H9 (cell line): ENCODE measurements around the gene DPF3. TPM values are rescaled to one million over a fixed set of nuclear protein-coding genes. Genes with fewer than 3 reads are reported as not detected.

ENCODE experiments used
- DNase-seq: peaks from one replicate; pipeline ENCODE4 v3.0.0-alpha.2; 2017
- H2AFZ ChIP-seq: one replicate; pipeline ENCODE4 v1.6.1; 2013; ENCODE audit warnings: mild to moderate bottlenecking, low read length, control low read depth, moderate library complexity
- H2AK5ac ChIP-seq: 2 replicates; pipeline ENCODE4 v1.6.1; 2013; ENCODE audit warnings: low read length, control low read depth, mixed read lengths; ENCODE audit not compliant: insufficient read length
- H2BK120ac ChIP-seq: one replicate; pipeline ENCODE4 v1.6.1; 2013; ENCODE audit warnings: low read depth, mild to moderate bottlenecking, low read length, control low read depth, inconsistent platforms; ENCODE audit not compliant: poor library complexity, severe bottlenecking
- H2BK12ac ChIP-seq: 2 replicates; pipeline ENCODE4 v1.6.1; 2013; ENCODE audit warnings: low read length, control low read depth, mixed read lengths, low read depth; ENCODE audit not compliant: insufficient read length
- H2BK15ac ChIP-seq: 2 replicates; pipeline ENCODE4 v1.6.1; 2013; ENCODE audit warnings: low read depth, low read length, control low read depth
- H2BK20ac ChIP-seq: one replicate; pipeline ENCODE4 v1.6.1; 2013; ENCODE audit warnings: low read depth, mild to moderate bottlenecking, low read length, control low read depth, inconsistent platforms; ENCODE audit not compliant: poor library complexity, severe bottlenecking
- H2BK5ac ChIP-seq: 2 replicates; pipeline ENCODE4 v1.6.1; 2013; ENCODE audit warnings: low read length, control low read depth, mixed read lengths; ENCODE audit not compliant: insufficient read length
- H3K14ac ChIP-seq: 2 replicates; pipeline ENCODE4 v1.6.1; 2013; ENCODE audit warnings: low read length, control low read depth; ENCODE audit not compliant: insufficient read depth
- H3K18ac ChIP-seq: 2 replicates; pipeline ENCODE4 v1.6.1; 2013; ENCODE audit warnings: low read depth, mild to moderate bottlenecking, mixed read lengths, low read length, control low read depth; ENCODE audit not compliant: insufficient read length
- H3K23ac ChIP-seq: 2 replicates; pipeline ENCODE4 v1.6.1; 2013; ENCODE audit warnings: low read length, control low read depth, mixed read lengths, low read depth; ENCODE audit not compliant: insufficient read length
- H3K23me2 ChIP-seq: 2 replicates; pipeline ENCODE4 v1.6.1; 2013; ENCODE audit warnings: low read depth, mild to moderate bottlenecking, mixed read lengths, low read length, control low read depth; ENCODE audit not compliant: insufficient read length, poor library complexity, severe bottlenecking
- H3K27ac ChIP-seq: 2 replicates; pipeline ENCODE4 v1.5.1; 2013; ENCODE audit warnings: low read length, control low read depth, mixed read lengths, low read depth; ENCODE audit not compliant: insufficient read length
- H3K27me3 ChIP-seq: 2 replicates; pipeline ENCODE4 v1.6.1; 2013; ENCODE audit warnings: low read length, control low read depth, inconsistent platforms; ENCODE audit not compliant: insufficient read depth
- H3K4ac ChIP-seq: 2 replicates; pipeline ENCODE4 v1.6.1; 2013; ENCODE audit warnings: low read depth, mild to moderate bottlenecking, control low read depth, inconsistent platforms, low read length, moderate library complexity
- H3K4me1 ChIP-seq: 2 replicates; pipeline ENCODE4 v1.6.1; 2013; ENCODE audit warnings: low read length, control low read depth, inconsistent platforms; ENCODE audit not compliant: insufficient read depth
- H3K4me2 ChIP-seq: 2 replicates; pipeline ENCODE4 v1.6.1; 2013; ENCODE audit warnings: low read length, control low read depth, mixed read lengths; ENCODE audit not compliant: insufficient read length, insufficient read depth
- H3K56ac ChIP-seq: 2 replicates; pipeline ENCODE4 v1.6.1; 2013; ENCODE audit warnings: low read depth, mild to moderate bottlenecking, mixed read lengths, low read length, control low read depth; ENCODE audit not compliant: insufficient read length
- H3K79me1 ChIP-seq: 2 replicates; pipeline ENCODE4 v1.6.1; 2013; ENCODE audit warnings: low read depth, mild to moderate bottlenecking, moderate library complexity, low read length, control low read depth, inconsistent platforms; ENCODE audit not compliant: insufficient read depth, poor library complexity, severe bottlenecking
- H3K79me2 ChIP-seq: 2 replicates; pipeline ENCODE4 v1.6.1; 2013; ENCODE audit warnings: low read length, control low read depth, inconsistent platforms; ENCODE audit not compliant: insufficient read depth
- H3K9ac ChIP-seq: 2 replicates; pipeline ENCODE4 v1.6.1; 2013; ENCODE audit warnings: low read length, control low read depth, mixed read lengths; ENCODE audit not compliant: insufficient read length; ENCODE audit errors: extremely low read depth
- H3K9me3 ChIP-seq: one replicate; pipeline ENCODE4 v1.6.1; 2013; ENCODE audit warnings: low read depth, low read length, inconsistent platforms; ENCODE audit not compliant: control insufficient read depth
- H3T11ph ChIP-seq: one replicate; pipeline ENCODE4 v1.6.1; 2013; ENCODE audit warnings: mild to moderate bottlenecking, low read length, control low read depth, inconsistent platforms
- H4K20me1 ChIP-seq: one replicate; pipeline ENCODE4 v1.6.1; 2013; ENCODE audit not compliant: control insufficient read depth, insufficient read length, insufficient read depth
- H4K5ac ChIP-seq: 2 replicates; pipeline ENCODE4 v1.6.1; 2013; ENCODE audit warnings: low read depth, mild to moderate bottlenecking, mixed read lengths, low read length, control low read depth; ENCODE audit not compliant: insufficient read length
- H4K8ac ChIP-seq: replicated peaks from 2 replicates; pipeline ENCODE4 v1.6.1; 2013; ENCODE audit warnings: low read length, control low read depth, mixed read lengths, low read depth; ENCODE audit not compliant: insufficient read length
- H4K91ac ChIP-seq: 2 replicates; pipeline ENCODE4 v1.6.1; 2013; ENCODE audit warnings: low read depth, mild to moderate bottlenecking, moderate library complexity, mixed read lengths, low read length, control low read depth; ENCODE audit not compliant: insufficient read length
- H3K27ac Mint-ChIP-seq, 3 experiments: 2 replicates in 2 of 3; 3 replicates in 1 of 3; pipeline ENCODE4 v1.8.0; 2020 to 2021; ENCODE audit warnings: mixed read lengths in 3 of 3, mild to moderate bottlenecking in 1 of 3, moderate library complexity in 1 of 3
- H3K27me3 Mint-ChIP-seq: 2 replicates; pipeline ENCODE4 v1.8.0; 2021; ENCODE audit warnings: low read depth, mild to moderate bottlenecking, moderate library complexity, mixed read lengths
- H3K36me3 Mint-ChIP-seq, 3 experiments: 2 replicates in 2 of 3; 3 replicates in 1 of 3; pipeline ENCODE4 v1.8.0; 2020 to 2021; ENCODE audit warnings: low read depth in 3 of 3, mixed read lengths in 3 of 3; ENCODE audit not compliant: insufficient read depth in 1 of 3
- H3K4me1 Mint-ChIP-seq, 2 experiments: 2 replicates each; pipeline ENCODE4 v1.8.0; 2020; ENCODE audit warnings: mixed read lengths in 2 of 2
- H3K4me3 Mint-ChIP-seq, 2 experiments: 2 replicates in 1 of 2; 3 replicates in 1 of 2; pipeline ENCODE4 v1.8.0; 2020 to 2021; ENCODE audit warnings: mild to moderate bottlenecking in 2 of 2, mixed read lengths in 2 of 2, moderate library complexity in 1 of 2
- H3K9me3 Mint-ChIP-seq, 2 experiments: 2 replicates in 1 of 2; 3 replicates in 1 of 2; pipeline ENCODE4 v1.8.0; 2020; ENCODE audit warnings: mild to moderate bottlenecking in 2 of 2, mixed read lengths in 2 of 2, moderate library complexity in 1 of 2
- WGBS: extraction: QIAGEN DNeasy Blood & Tissue Kit; methylation state at CpG from one replicate; pipeline ENCODE4 v1.1.7; 2013; ENCODE audit warnings: missing lambda C conversion rate, low lambda C conversion rate, mixed read lengths; ENCODE audit not compliant: insufficient read length; ENCODE audit errors: extremely low coverage; 5-methylcytosine and 5-hydroxymethylcytosine counted together
- total RNA-seq: library from RNA; stranded (reverse); gene quantifications from 2 replicates; pipeline ENCODE4 v1.2.1, GENCODE V29; 2021
- TF ChIP-seq, protein P1 (sequence below): fragments of 200-600 bp; sonication (generic); conservative IDR thresholded peaks from 3 replicates; pipeline ENCODE4 v1.8.0; 2021; ENCODE audit warnings: antibody characterized with exemption, mild to moderate bottlenecking

The DPF3 gene
- total RNA-seq, 1 experiment from 2014 or later = not detected

- no peaks in the 10 kb centered on the region for H3K9me3 ChIP-seq
- H4K20me1 ChIP-seq = no peaks in the 10 kb centered on the region
- H3K23me2 ChIP-seq = no peaks in the 10 kb centered on the region
- H3K4me2 ChIP-seq = no peak overlapping the region
- H3K23ac ChIP-seq = no peak overlapping the region
- no peak overlapping the region for H2BK15ac ChIP-seq
- H3K9ac ChIP-seq = no peak overlapping the region
- no peak overlapping the region for H3T11ph ChIP-seq
- no peaks in the 10 kb centered on the region; a peak in 1 of 5 replicates for H3K9me3 Mint-ChIP-seq
- no peak overlapping the region for H3K56ac ChIP-seq
- no peak overlapping the region for H2BK12ac ChIP-seq
- no peaks in the 10 kb centered on the region for H3K27me3 ChIP-seq
- no peaks in the 10 kb centered on the region; a peak in 1 of 7 replicates for H3K36me3 Mint-ChIP-seq
- no peak overlapping the region for H2AK5ac ChIP-seq
- no peak overlapping the region for H2AFZ ChIP-seq
- TF ChIP-seq, protein P1, sequence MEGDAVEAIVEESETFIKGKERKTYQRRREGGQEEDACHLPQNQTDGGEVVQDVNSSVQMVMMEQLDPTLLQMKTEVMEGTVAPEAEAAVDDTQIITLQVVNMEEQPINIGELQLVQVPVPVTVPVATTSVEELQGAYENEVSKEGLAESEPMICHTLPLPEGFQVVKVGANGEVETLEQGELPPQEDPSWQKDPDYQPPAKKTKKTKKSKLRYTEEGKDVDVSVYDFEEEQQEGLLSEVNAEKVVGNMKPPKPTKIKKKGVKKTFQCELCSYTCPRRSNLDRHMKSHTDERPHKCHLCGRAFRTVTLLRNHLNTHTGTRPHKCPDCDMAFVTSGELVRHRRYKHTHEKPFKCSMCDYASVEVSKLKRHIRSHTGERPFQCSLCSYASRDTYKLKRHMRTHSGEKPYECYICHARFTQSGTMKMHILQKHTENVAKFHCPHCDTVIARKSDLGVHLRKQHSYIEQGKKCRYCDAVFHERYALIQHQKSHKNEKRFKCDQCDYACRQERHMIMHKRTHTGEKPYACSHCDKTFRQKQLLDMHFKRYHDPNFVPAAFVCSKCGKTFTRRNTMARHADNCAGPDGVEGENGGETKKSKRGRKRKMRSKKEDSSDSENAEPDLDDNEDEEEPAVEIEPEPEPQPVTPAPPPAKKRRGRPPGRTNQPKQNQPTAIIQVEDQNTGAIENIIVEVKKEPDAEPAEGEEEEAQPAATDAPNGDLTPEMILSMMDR = no peak
- no peak overlapping the region for H3K14ac ChIP-seq
- no peak overlapping the region for H4K8ac ChIP-seq
- H4K91ac ChIP-seq = no peak overlapping the region
- no peak overlapping the region for H3K18ac ChIP-seq
- no peak overlapping the region for H4K5ac ChIP-seq
- H2BK5ac ChIP-seq = no peak overlapping the region
- H3K27me3 Mint-ChIP-seq = peaks cover 10% of the 10 kb centered on the region
- H3K79me1 ChIP-seq = no peaks in the 10 kb centered on the region
- no peak for DNase-seq
- no CpG with 5 or more reads among the region's 12 CpGs for WGBS
- H3K27ac ChIP-seq = no peak overlapping the region
- no peak overlapping the region for H2BK120ac ChIP-seq
- H3K79me2 ChIP-seq = no peaks in the 10 kb centered on the region
- H3K4ac ChIP-seq = no peak overlapping the region
- no peaks in the 10 kb centered on the region for H3K4me1 ChIP-seq
- no peak overlapping the region for H3K4me3 Mint-ChIP-seq
- H3K4me1 Mint-ChIP-seq = peaks cover 4 to 5% of the 10 kb centered on the region in 2 experiments; a peak in 2 of 4 replicates
- no peak overlapping the region for H2BK20ac ChIP-seq
- H3K27ac Mint-ChIP-seq = no peak overlapping the region
These were observed 286.3 kb downstream of the DPF3 start for GRCh38 chr14:72607386-72608130.
